ENCODE measurements around the gene MRPS34.
A peak's percentile ranks its signal among the peaks of the same experiment; 100 is the strongest.

MRPS34 gene

GRCh38 chr16:1769402-1770300 is 3.3 kb downstream of the MRPS34 start:
- no peak for DNase-seq (ENCODE audit: low read depth)
- no peak for TF ChIP-seq CTCF (conservative IDR thresholded peaks at IDR 0.05; ENCODE audit: control insufficient read depth, insufficient read depth, low read depth, low read length)
- H3K4me3 ChIP-seq (ENCODE audit: control insufficient read depth, low read depth, low read length) = peak overlapping the region; percentile 69

- H3K4me3 ChIP-seq (ENCODE audit: control insufficient read depth, low read depth, low read length) = no peak overlapping the region
- TF ChIP-seq CTCF (conservative IDR thresholded peaks at IDR 0.05; ENCODE audit: control insufficient read depth, insufficient read depth, low read depth, low read length) = no peak
- DNase-seq (ENCODE audit: low read depth) = no peak
Observed at GRCh38 chr16:1768767-1769401, 4.0 kb downstream of the MRPS34 start.

- H3K4me3 ChIP-seq (ENCODE audit: control insufficient read depth, low read depth, low read length) = no peak overlapping the region
- DNase-seq (ENCODE audit: low read depth) = no peak
- TF ChIP-seq CTCF (conservative IDR thresholded peaks at IDR 0.05; ENCODE audit: control insufficient read depth, insufficient read depth, low read depth, low read length) = no peak
Observed at GRCh38 chr16:1768061-1768766, 4.7 kb downstream of the MRPS34 start.

- no peak overlapping the region for H3K4me3 ChIP-seq (ENCODE audit: control insufficient read depth, low read depth, low read length)
- no peak for TF ChIP-seq CTCF (conservative IDR thresholded peaks at IDR 0.05; ENCODE audit: control insufficient read depth, insufficient read depth, low read depth, low read length)
- no peak for DNase-seq (ENCODE audit: low read depth)
Observed at GRCh38 chr16:1767116-1767994, 5.6 kb downstream of the MRPS34 start.

- H3K4me3 ChIP-seq (ENCODE audit: control insufficient read depth, low read depth, low read length) = no peak overlapping the region
- no peak for TF ChIP-seq CTCF (conservative IDR thresholded peaks at IDR 0.05; ENCODE audit: control insufficient read depth, insufficient read depth, low read depth, low read length)
- no peak for DNase-seq (ENCODE audit: low read depth)
Observed at GRCh38 chr16:1766701-1767100, 6.2 kb downstream of the MRPS34 start.

- no peak for TF ChIP-seq CTCF (conservative IDR thresholded peaks at IDR 0.05; ENCODE audit: control insufficient read depth, insufficient read depth, low read depth, low read length)
- H3K4me3 ChIP-seq (ENCODE audit: control insufficient read depth, low read depth, low read length) = no peak overlapping the region
- no peak for DNase-seq (ENCODE audit: low read depth)
Observed at GRCh38 chr16:1766231-1766630, 6.7 kb downstream of the MRPS34 start.

Data from fibroblast of mammary gland (primary cell).